GM12878 (cell line): ENCODE data around the gene BCKDHA. TPM values are rescaled to one million over a fixed set of nuclear protein-coding genes. Genes with fewer than 3 reads are reported as not detected.

Source experiments
- ATAC-seq: fragments of 200-7000 bp; cut with Tn5 transposase; 3 replicates; pipeline ENCODE4 v1.9.1; 2020; ENCODE audit warnings: mild to moderate bottlenecking, moderate library complexity
- BruUV-seq: library from RNA; stranded (reverse); fragments of 400-500 nt; replicated peaks from 2 replicates; lab custom pipeline; 2021; lab: Mats Ljungman, UMichigan
- CTCF ChIA-PET: fragments of 300-600 bp; sonication (Branson Sonifier 250); formaldehyde crosslinking; extraction: SDS; loops from one replicate; lab custom pipeline; 2021; ENCODE audit warnings: inconsistent platforms; lab: Yijun Ruan, JAX
- POLR2A ChIA-PET: fragments of 350-600 bp; formaldehyde crosslinking; extraction: SDS; loops from one replicate; lab custom pipeline; 2021; ENCODE audit warnings: inconsistent platforms; lab: Charles Lee
- RAD21 ChIA-PET: fragments of 300-600 bp; sonication (Branson Sonifier 250); formaldehyde crosslinking; loops from one replicate; lab custom pipeline; 2023; ENCODE audit warnings: antibody characterized with exemption; ENCODE audit not compliant: unreplicated experiment; lab: Charles Lee
- SMC1A ChIA-PET: fragments of 300-600 bp; sonication (Branson Sonifier 250); formaldehyde crosslinking; loops from one replicate; lab custom pipeline; 2023; ENCODE audit not compliant: unreplicated experiment, uncharacterized antibody; lab: Charles Lee
- DNase-seq: peaks from one replicate; pipeline ENCODE4 v3.0.0-alpha.2; 2011; ENCODE audit warnings: low read depth, low spot score
- FAIRE-seq: peaks from 3 replicates; lab custom pipeline; 2011; peaks lifted over from hg19 to GRCh38; lab: Jason Lieb, UNC
- H2AFZ ChIP-seq: 2 replicates; pipeline ENCODE4 v1.6.0; 2011; ENCODE audit warnings: low read depth, low read length, control low read depth; ENCODE audit not compliant: control insufficient read depth
- H3K27ac ChIP-seq: 2 replicates; pipeline ENCODE4 v1.5.1; 2011; ENCODE audit warnings: control low read depth; ENCODE audit not compliant: control insufficient read depth, insufficient read depth
- H3K27me3 ChIP-seq, 2 experiments: replicated peaks in 1 of 2; 2 replicates each; pipeline versions ENCODE4 v1.6.0 to v1.6.1; 2011; ENCODE audit warnings: low read length in 1 of 2; ENCODE audit not compliant: control insufficient read depth in 2 of 2, insufficient read depth in 2 of 2
- H3K36me3 ChIP-seq, 2 experiments: 2 replicates each; pipeline ENCODE4 v1.5.1; 2011; ENCODE audit warnings: low read length in 1 of 2; ENCODE audit not compliant: control insufficient read depth in 2 of 2, insufficient read depth in 2 of 2
- H3K4me1 ChIP-seq: 2 replicates; pipeline ENCODE4 v1.6.1; 2011; ENCODE audit warnings: mild to moderate bottlenecking, low read length, moderate library complexity, mixed read lengths; ENCODE audit not compliant: control insufficient read depth, insufficient read depth
- H3K4me2 ChIP-seq: 2 replicates; pipeline ENCODE4 v1.6.0; 2011; ENCODE audit warnings: control low read depth; ENCODE audit not compliant: control insufficient read depth, insufficient read depth
- H3K4me3 ChIP-seq: fragments of 200-600 bp; sonication (generic); 2 replicates; pipeline ENCODE4 v1.5.1; 2016
- H3K79me2 ChIP-seq: 2 replicates; pipeline ENCODE4 v1.6.0; 2011; ENCODE audit warnings: low read length; ENCODE audit not compliant: control insufficient read depth, insufficient read depth
- H3K9ac ChIP-seq: 2 replicates; pipeline ENCODE4 v1.8.0; 2011; ENCODE audit warnings: low read length, control low read depth, mixed read lengths; ENCODE audit not compliant: control insufficient read depth, insufficient read depth
- H3K9me3 ChIP-seq: replicated peaks from 3 replicates; pipeline ENCODE4 v1.5.1; 2011; ENCODE audit warnings: mild to moderate bottlenecking, low read length; ENCODE audit not compliant: control insufficient read depth, insufficient read depth
- H4K20me1 ChIP-seq: 2 replicates; pipeline ENCODE4 v1.6.0; 2011; ENCODE audit not compliant: control insufficient read depth, insufficient read depth
- ASH2L ChIP-seq: fragments of 300-600, 200-600 bp; sonication (generic); IDR thresholded peaks from 2 replicates; pipeline ENCODE4 v1.6.1; 2017; ENCODE audit warnings: low read depth, mild to moderate bottlenecking, borderline replicate concordance
- BACH1 ChIP-seq: fragments of 450-650 bp; IDR thresholded peaks from 2 replicates; pipeline ENCODE4 v1.6.1; 2017; ENCODE audit warnings: mild to moderate bottlenecking, borderline replicate concordance
- CEBPZ ChIP-seq: fragments of 150-350 bp; IDR thresholded peaks from 2 replicates; pipeline ENCODE4 v1.6.1; 2016; ENCODE audit warnings: low read depth, low read length
- CREM ChIP-seq: IDR thresholded peaks from 2 replicates; pipeline ENCODE4 v1.6.1; 2014; ENCODE audit warnings: antibody characterized with exemption, low read depth
- CUX1 ChIP-seq: IDR thresholded peaks from 2 replicates; pipeline ENCODE4 v1.6.1; 2012; ENCODE audit warnings: improper control_type of control experiment, low read depth, low read length; ENCODE audit not compliant: insufficient replicate concordance
- PKNOX1 ChIP-seq: fragments of 450-650 bp; IDR thresholded peaks from 2 replicates; pipeline ENCODE4 v1.6.1; 2016; ENCODE audit warnings: mild to moderate bottlenecking
- TCF3 ChIP-seq: IDR thresholded peaks from 2 replicates; pipeline ENCODE4 v1.6.1; 2012; ENCODE audit warnings: low read depth, mild to moderate bottlenecking, low read length, borderline replicate concordance; ENCODE audit not compliant: insufficient read depth
- YBX1 ChIP-seq: fragments of 450-650 bp; IDR thresholded peaks from 2 replicates; pipeline ENCODE4 v1.6.1; 2016; ENCODE audit warnings: antibody characterized with exemption
- WGBS: methylation state at CpG from one replicate; pipeline ENCODE4 v1.1.6; 2016; ENCODE audit warnings: low lambda C conversion rate; ENCODE audit not compliant: insufficient replicate concordance, insufficient coverage; ENCODE audit errors: missing lambda C conversion rate; 5-methylcytosine and 5-hydroxymethylcytosine counted together
- in situ Hi-C: fragments of 300-500 bp; cut with MboI; formaldehyde crosslinking; loops from 9 replicates; pipeline ENCODE4 v1.14.3; 2018; ENCODE audit warnings: mixed read lengths
- intact Hi-C: fragments of 100-400 bp; cut with micrococcal nuclease; formaldehyde crosslinking; loops from one replicate; pipeline ENCODE4 v1.14.2; 2022; ENCODE audit not compliant: unreplicated experiment
- polyA plus RNA-seq, 11 experiments: library from polyadenylated mRNA; depleted of rRNA in 4 of 11; unstranded in 6 of 11; stranded (reverse) in 5 of 11; fragments of >200 nt; fragmentation: Nextera tagmentation in 4 of 11; fragmentation: Illumina TruSeq in 1 of 11; extraction: Ambion mirVana in 4 of 11; extraction: Trizol in 1 of 11; gene quantifications; 1 replicate in 1 of 11; 2 replicates in 10 of 11; pipeline versions ENCODE4 v1.2.1 to v1.2.3, GENCODE V29; 2011 to 2016; ENCODE audit warnings: inconsistent platforms in 2 of 11, missing spikeins in 2 of 11, low read depth in 1 of 11
- total RNA-seq, 4 experiments: library from RNA; depleted of rRNA in 3 of 4; stranded (reverse); fragments of >200 nt in 3 of 4; fragmentation: Illumina TruSeq in 1 of 4; extraction: Trizol in 1 of 4; gene quantifications; 2 replicates each; pipeline versions ENCODE4 v1.2.1 to v1.2.3, GENCODE V29; 2013 to 2021

BCKDHA gene
- total and polyA plus RNA-seq, 10 of the 15 experiments (the other 5 are each of a cell fraction or from before 2014, with no cell fraction given), result 9.9 to 107 (median 46.4) TPM

- Histone ChIP-seq H3K36me3 (no peaks in the 10 kb centered on the region), H3K4me2 (no peak overlapping the region), H3K27me3 (no peaks in the 10 kb centered on the region; a peak in 1 of 4 replicates), H3K9me3 (no peaks in the 10 kb centered on the region), H4K20me1 (no peaks in the 10 kb centered on the region), H3K4me3 (no peak overlapping the region), H3K79me2 (no peaks in the 10 kb centered on the region), H3K4me1 (peaks cover 33% of the 10 kb centered on the region), H3K27ac (no peak overlapping the region), H3K9ac (no peak overlapping the region), H2AFZ (no peak overlapping the region)
- RAD21 ChIA-PET, result interaction anchor here (1.9 kb wide), 1 partner anchor 81 kb away, joined by 5 read pairs; no protein-coding TSS in a partner anchor
- SMC1A ChIA-PET, result interaction anchor here (0.8 to 2.4 kb wide), 4 partner anchors 26 to 111 kb away, joined by 3 to 7 read pairs (median 6); no protein-coding TSS in a partner anchor
- CTCF ChIA-PET, result interaction anchor here (1.2 to 2.6 kb wide), 10 partner anchors 8 to 142 kb away, joined by 3 to 27 read pairs (median 7); no protein-coding TSS in a partner anchor
- TF ChIP-seq TCF3 (no peak), CEBPZ (no peak), YBX1 (no peak), BACH1 (no peak), CREM (no peak), PKNOX1 (no peak), ASH2L (no peak), CUX1 (no peak)
- ATAC-seq, result no peak
- DNase-seq, result no peak
- WGBS, result 34% methylated on average over 2 of the region's 2 CpGs
- no TSS peak for BruUV-seq
- no peak for FAIRE-seq
- in situ Hi-C loops, result no loop called here
- POLR2A ChIA-PET, result no interaction called here
- intact Hi-C loops, result no loop called here
Observed at GRCh38 chr19:41455936-41456335, 58.3 kb downstream of the BCKDHA start.
